Activated T-cell treated with anti-CD3 and anti-CD28 coated beads, Interleukin-2, amount 50 U/mL, for 72 hours (primary cell): Measurements from ENCODE around the gene RPEL1. TPM values are rescaled to one million over a fixed set of nuclear protein-coding genes. Genes with fewer than 3 reads are reported as not detected.
A peak's percentile ranks its signal among the peaks of the same experiment; 100 is the strongest.
"Not testable (repeated sequence)": the region's sequence is repeated elsewhere in the genome, so short reads cannot be mapped to it uniquely, and the experiment has no call there.

Source experiments
- ATAC-seq, 2 donors: fragments of 150-1000 bp; cut with Tn5 transposase; replicated peaks in 1 of 2; 2 replicates each; pipeline ENCODE4 v1.10.0; 2021; ENCODE audit warnings: moderate library complexity in 2 of 2, mild to moderate bottlenecking in 1 of 2
- DNase-seq, 2 donors: peaks; one replicate each; pipeline ENCODE4 v3.0.0; 2021 to 2022; ENCODE audit warnings: mixed read lengths in 1 of 2
- H3K27ac Mint-ChIP-seq: one replicate; pipeline ENCODE4 v1.8.0; 2022; ENCODE audit warnings: mild to moderate bottlenecking, moderate library complexity, mixed read lengths
- H3K27me3 Mint-ChIP-seq: one replicate; pipeline ENCODE4 v1.8.0; 2022; ENCODE audit warnings: low read depth, mixed read lengths
- H3K36me3 Mint-ChIP-seq, 2 donors: one replicate each; pipeline ENCODE4 v1.8.0; 2022; ENCODE audit warnings: mixed read lengths in 2 of 2, mild to moderate bottlenecking in 1 of 2; ENCODE audit not compliant: insufficient read depth in 2 of 2
- H3K4me1 Mint-ChIP-seq: one replicate; pipeline ENCODE4 v1.8.0; 2022; ENCODE audit warnings: low read depth, mixed read lengths
- H3K4me3 Mint-ChIP-seq, 2 donors: one replicate each; pipeline ENCODE4 v1.8.0; 2022; ENCODE audit warnings: mild to moderate bottlenecking in 2 of 2, mixed read lengths in 2 of 2, moderate library complexity in 2 of 2
- H3K9me3 Mint-ChIP-seq, 2 donors: one replicate each; pipeline ENCODE4 v1.8.0; 2022; ENCODE audit warnings: mixed read lengths in 2 of 2
- total RNA-seq, 2 donors: library from RNA; stranded (reverse); gene quantifications; one replicate each; pipeline ENCODE4 v1.2.3, GENCODE V29; 2022

Gene RPEL1
- total RNA-seq: under 1 TPM in 1 of 2 donors, not detected in 1; 0.12 TPM

DNA sequence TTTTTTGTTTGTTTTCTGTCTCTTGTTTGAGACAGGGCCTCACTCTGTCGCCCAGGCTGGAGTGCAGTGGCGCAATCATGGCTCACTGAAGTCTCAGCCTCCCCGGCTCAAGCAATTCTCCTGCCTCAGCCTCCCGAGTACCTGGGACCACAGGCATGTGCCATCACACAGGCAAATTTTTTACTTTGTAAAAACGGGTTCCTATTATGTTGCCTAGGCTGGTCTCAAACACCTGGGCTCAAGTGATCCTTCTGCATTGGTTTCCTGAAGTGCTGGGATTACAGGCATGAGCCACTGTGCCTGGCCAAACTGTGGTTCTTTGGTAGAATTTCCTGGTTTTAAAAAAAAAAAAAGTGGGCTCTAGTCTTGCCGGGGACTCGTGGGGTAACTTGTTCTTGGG, at the start of gene RPEL1:
RPEL1 (plus strand) TSS at position 301 of the 400 bp plus-strand sequence. CDS start 110 bp downstream, outside the sequence.
- not testable (repeated sequence) for H3K4me3 Mint-ChIP-seq, DNase-seq, ATAC-seq, H3K27me3 Mint-ChIP-seq, H3K36me3 Mint-ChIP-seq, H3K9me3 Mint-ChIP-seq, H3K4me1 Mint-ChIP-seq, H3K27ac Mint-ChIP-seq

DNA sequence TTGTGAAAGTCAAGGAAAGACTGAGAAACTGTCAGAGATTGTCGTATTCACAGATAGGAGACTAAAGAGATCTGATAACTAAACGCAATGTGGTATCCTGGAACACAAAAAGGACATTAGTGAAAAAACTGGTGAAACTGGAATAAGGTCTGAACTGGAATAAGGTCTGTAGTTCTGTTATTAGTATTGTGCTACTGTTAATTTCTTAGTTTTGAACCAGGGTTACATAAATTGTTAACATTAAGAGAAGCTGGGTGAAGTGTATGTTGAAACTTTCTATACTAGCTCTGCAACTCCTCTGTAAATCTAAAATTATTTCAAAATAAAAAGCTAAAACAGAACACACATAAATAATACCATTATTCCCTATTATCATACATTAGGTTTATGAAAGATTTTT, 49.2 kb upstream of the RPEL1 start:
- ATAC-seq: no peak
- peaks cover 4 to 5% of the 10 kb centered on the region in 2 donors for H3K36me3 Mint-ChIP-seq
- H3K4me3 Mint-ChIP-seq: peak overlapping the region in 1 of 2 donors; percentile 3
- peak overlapping the region; percentile 36 for H3K27ac Mint-ChIP-seq
- H3K4me1 Mint-ChIP-seq: peaks cover 34% of the 10 kb centered on the region
- peaks cover 10% of the 10 kb centered on the region for H3K27me3 Mint-ChIP-seq
- DNase-seq: no peak
- H3K9me3 Mint-ChIP-seq: no peaks in the 10 kb centered on the region

DNA sequence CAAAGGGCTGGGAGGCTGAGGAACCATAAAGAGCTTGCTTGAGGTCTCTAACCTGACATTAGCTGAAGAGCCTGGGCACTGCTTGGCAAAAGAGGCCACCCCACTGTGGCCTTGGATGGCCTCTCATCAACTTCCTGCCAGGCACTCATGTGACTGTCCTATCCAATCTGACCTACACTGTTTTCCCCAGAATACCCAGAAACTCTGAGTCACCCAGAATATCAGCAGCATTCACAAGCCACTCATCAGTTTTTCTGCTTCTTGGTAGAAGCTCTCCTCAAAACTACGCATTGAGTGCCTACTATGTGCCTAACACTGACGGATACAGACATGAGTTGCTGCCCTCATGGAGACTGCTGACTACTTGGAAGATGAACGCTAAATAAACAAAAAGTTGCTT, 48.5 kb upstream of the RPEL1 start:
- H3K36me3 Mint-ChIP-seq: peaks cover 0 to 5% of the 10 kb centered on the region in 2 donors
- DNase-seq: peak; percentile 41 to 49
- H3K27ac Mint-ChIP-seq: peak overlapping the region; percentile 56
- ATAC-seq: peak; percentile 51 to 69
- peaks cover 10% of the 10 kb centered on the region for H3K27me3 Mint-ChIP-seq
- peak overlapping the region; percentile 61 to 76 for H3K4me3 Mint-ChIP-seq
- peaks cover 27% of the 10 kb centered on the region for H3K4me1 Mint-ChIP-seq
- H3K9me3 Mint-ChIP-seq: no peaks in the 10 kb centered on the region

DNA sequence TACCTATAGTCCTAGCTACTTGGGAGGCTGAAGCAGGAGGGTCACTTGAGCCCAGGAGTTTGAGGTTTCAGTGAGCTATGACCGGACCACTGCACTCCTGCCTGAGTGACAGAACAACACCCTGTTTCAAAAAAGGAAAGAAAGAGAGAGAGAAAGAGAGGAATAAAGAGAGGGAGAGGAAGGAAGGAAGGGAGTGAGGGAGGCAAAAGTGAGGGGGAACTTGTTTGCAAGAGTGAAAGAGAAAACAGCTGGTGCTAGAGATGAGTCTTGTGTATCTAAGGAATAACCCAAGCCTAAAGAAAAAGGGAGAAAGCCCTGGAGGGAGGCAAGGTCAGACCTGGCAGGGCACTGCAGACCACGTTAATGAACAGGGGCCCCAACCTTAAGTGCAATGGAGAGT, 47.8 kb upstream of the RPEL1 start:
- DNase-seq: no peak
- no peak for ATAC-seq
- Mint-ChIP-seq H3K4me1 (peaks cover 26% of the 10 kb centered on the region), H3K4me3 (peak overlapping the region in 1 of 2 donors; percentile 3), H3K9me3 (no peaks in the 10 kb centered on the region), H3K36me3 (peaks cover 0 to 2% of the 10 kb centered on the region in 2 donors), H3K27me3 (peaks cover 10% of the 10 kb centered on the region), H3K27ac (peak overlapping the region; percentile 16)

DNA sequence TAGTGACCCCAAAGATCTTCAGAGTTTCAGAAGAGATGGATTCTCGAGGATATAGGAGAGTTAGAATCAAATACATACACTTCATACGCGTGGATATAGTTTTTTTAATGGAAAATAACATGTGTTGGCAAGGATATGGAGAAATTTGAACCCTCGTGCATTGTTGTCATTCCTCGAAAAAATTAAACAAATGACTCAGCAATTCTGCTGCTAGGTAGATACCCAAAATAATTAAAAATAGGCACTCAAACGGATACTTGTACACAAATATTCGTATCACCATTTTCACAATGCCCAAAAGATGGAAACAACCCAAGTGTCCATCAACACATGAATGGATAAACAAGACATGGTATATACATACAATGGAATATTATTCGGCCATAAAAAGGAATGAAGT, 47.0 kb upstream of the RPEL1 start:
- no peak overlapping the region for H3K27ac Mint-ChIP-seq
- H3K4me1 Mint-ChIP-seq: peaks cover 21% of the 10 kb centered on the region
- H3K9me3 Mint-ChIP-seq: no peaks in the 10 kb centered on the region
- H3K27me3 Mint-ChIP-seq: peaks cover 7% of the 10 kb centered on the region
- peaks cover 0 to 2% of the 10 kb centered on the region in 2 donors for H3K36me3 Mint-ChIP-seq
- no peak for DNase-seq
- no peak for ATAC-seq
- H3K4me3 Mint-ChIP-seq: no peak overlapping the region

DNA sequence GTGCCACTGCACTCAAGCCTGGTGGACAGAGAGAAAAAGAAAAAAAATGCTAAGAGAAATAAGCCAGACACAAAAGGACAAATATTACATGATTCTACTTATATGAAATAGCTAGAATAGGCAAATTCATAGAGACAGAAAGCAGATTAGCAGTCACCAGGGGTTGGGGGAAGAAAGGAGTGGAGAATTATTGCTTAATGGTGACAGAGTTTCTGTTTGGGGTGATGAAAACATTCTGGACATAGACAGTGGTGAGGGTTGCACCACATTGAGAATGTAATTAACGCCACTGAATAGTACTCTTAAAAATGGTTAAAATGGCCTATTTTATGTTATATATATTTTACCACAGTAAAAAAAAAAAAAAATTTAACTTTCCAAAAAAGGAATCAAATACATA, 46.2 kb upstream of the RPEL1 start:
- H3K4me3 Mint-ChIP-seq: no peak overlapping the region
- no peaks in the 10 kb centered on the region for H3K27me3 Mint-ChIP-seq
- DNase-seq: no peak
- H3K9me3 Mint-ChIP-seq: no peaks in the 10 kb centered on the region
- peaks cover 21% of the 10 kb centered on the region for H3K4me1 Mint-ChIP-seq
- peaks cover 0 to 2% of the 10 kb centered on the region in 2 donors for H3K36me3 Mint-ChIP-seq
- ATAC-seq: no peak
- H3K27ac Mint-ChIP-seq: no peak overlapping the region

DNA sequence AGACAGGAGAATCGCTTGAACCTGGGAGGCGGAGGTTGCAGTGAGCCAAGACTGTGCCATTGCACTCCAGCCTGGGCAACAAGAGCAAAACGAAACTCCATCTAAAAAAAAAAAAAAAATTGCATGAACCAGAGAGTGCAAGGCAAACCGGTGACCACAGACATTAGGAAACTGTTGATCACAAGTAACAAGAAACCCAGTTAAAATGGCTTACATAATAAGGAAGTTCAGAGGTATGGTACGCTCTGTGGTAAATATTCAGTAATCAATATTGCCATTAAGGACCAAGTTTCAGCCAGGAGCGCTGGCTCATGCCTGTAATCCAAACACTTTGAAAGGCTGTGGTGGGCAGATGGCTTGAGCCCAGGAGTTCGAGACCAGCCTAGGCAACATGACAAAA, 43.4 kb upstream of the RPEL1 start:
- no peaks in the 10 kb centered on the region for H3K36me3 Mint-ChIP-seq
- H3K9me3 Mint-ChIP-seq: no peaks in the 10 kb centered on the region
- peaks cover 11% of the 10 kb centered on the region for H3K27me3 Mint-ChIP-seq
- ATAC-seq (no peak), DNase-seq (no peak)
- no peak overlapping the region for H3K27ac Mint-ChIP-seq
- H3K4me3 Mint-ChIP-seq: no peak overlapping the region
- H3K4me1 Mint-ChIP-seq: peaks cover 9% of the 10 kb centered on the region

GRCh38 chr10:103203466-103203865, 42.2 kb upstream of the RPEL1 start:
- H3K4me1 Mint-ChIP-seq: no peaks in the 10 kb centered on the region
- H3K27me3 Mint-ChIP-seq: peaks cover 11% of the 10 kb centered on the region
- no peak overlapping the region for H3K27ac Mint-ChIP-seq
- no peaks in the 10 kb centered on the region for H3K36me3 Mint-ChIP-seq
- no peak for DNase-seq
- H3K9me3 Mint-ChIP-seq: no peaks in the 10 kb centered on the region
- ATAC-seq: no peak
- H3K4me3 Mint-ChIP-seq: no peak overlapping the region

DNA sequence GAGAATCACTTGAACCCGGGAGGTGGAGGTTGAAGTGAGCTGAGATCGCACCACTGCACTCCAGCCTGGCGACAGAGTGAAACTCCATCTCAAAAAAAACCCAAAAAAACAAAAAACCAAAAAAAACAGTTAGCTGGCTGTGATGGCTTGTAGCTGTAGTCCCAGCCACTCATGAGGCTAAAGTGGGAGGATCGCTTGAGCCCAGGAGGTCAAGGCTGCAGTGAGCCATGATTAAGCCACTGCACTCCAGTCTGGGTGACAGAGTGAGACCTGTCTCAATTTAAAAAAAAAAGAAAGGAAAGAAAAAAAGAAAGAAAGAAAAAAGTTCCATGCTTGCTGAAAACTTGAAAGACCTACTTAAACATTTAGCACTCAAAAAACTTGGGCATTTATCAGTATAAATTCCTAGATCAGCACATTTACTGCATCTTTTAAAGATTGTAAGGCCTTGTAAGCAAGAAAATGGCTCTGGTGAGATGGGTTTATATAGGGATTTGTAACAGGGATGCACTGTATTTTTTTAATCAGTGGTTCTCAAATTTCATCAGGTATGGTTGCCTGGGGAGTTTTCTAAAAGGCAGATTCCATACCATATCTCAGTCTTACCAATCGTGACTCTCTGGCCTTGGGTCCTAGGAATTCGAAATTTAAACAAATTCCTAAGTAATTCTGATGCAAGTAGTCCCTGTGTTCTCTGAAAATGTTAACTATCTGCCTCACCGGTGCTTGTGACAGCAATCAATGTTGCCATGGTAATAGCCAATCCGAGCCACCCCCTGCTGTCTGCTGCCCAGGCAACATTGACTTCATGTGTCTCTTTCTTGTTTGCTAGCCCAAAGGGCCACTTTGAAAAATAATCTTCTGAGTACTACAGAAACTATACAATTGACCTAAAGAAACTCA, 41.1 kb upstream of the RPEL1 start:
- ATAC-seq: no peak
- Mint-ChIP-seq H3K27me3 (peaks cover 11% of the 10 kb centered on the region), H3K36me3 (no peaks in the 10 kb centered on the region), H3K9me3 (no peaks in the 10 kb centered on the region), H3K4me3 (no peak overlapping the region), H3K4me1 (no peaks in the 10 kb centered on the region), H3K27ac (no peak overlapping the region)
- DNase-seq: no peak

DNA sequence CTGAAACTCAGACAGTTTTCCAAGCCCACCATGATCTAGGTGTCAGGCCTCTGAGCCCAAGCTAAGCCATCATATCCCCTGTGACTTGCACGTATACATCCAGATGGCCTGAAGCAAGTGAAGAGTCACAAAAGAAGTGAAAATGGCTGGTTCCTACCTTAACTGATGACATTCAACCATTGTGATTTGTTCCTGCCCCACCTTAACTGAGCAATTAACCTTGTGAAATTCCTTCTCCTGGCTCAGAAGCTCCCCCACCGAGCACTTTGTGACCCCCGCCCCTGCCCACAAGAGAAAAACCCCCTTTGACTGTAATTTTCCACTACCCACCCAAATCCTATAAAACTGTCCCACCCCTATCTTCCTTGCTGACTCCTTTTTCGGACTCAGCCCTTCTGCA, 40.3 kb upstream of the RPEL1 start:
- not testable (repeated sequence) for H3K27ac Mint-ChIP-seq, H3K4me1 Mint-ChIP-seq
- H3K27me3 Mint-ChIP-seq: peaks cover 11% of the 10 kb centered on the region

DNA sequence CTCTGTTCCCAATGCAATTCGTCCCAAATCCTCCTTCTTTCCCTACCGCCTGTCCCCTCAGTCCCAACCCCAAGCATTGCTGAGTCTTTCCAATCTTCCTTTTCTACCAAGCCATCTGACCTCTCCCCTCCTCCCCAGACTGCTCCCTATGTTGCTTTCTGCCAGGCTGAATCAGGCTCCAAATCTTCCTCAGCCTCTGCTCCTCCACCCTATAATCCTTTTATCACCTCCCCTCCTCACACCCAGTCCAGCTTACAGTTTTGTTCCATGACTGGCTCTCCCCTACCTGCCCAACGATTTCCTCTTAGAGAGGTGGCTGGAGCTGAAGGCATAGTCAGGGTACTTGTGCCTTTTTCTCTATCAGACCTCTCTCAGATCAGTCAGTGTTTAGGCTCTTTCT, 39.0 kb upstream of the RPEL1 start:
- not testable (repeated sequence) for DNase-seq, H3K4me3 Mint-ChIP-seq, H3K9me3 Mint-ChIP-seq, ATAC-seq, H3K36me3 Mint-ChIP-seq, H3K4me1 Mint-ChIP-seq, H3K27ac Mint-ChIP-seq
- peaks cover 11% of the 10 kb centered on the region for H3K27me3 Mint-ChIP-seq

More for the DNA sequence above, 40.3 kb upstream of the RPEL1 start:
- not testable (repeated sequence) for ATAC-seq, H3K9me3 Mint-ChIP-seq, DNase-seq, H3K4me3 Mint-ChIP-seq, H3K36me3 Mint-ChIP-seq

DNA sequence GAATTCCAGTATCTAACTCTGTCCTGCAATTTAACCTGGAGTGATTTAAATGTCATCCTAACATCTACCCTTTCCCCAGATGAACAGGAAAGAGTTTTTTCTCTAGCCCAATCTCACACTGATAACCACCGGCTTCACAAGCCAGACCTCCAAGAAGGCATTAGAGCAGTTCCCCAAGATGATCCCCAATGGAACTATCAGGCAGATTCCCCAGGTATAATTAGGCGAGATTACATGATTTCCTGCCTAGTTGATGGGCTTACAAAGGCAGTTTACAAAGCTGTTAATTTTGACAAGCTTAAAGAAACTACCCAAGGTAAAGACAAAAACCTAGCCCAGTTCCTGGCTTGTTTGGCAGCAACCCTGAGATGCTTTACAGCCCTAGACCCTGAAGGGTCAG, 38.5 kb upstream of the RPEL1 start:
- Mint-ChIP-seq H3K36me3 (peaks cover 1 to 3% of the 10 kb centered on the region in 2 donors), H3K27me3 (peaks cover 11% of the 10 kb centered on the region), H3K9me3 (peaks cover 0 to 2% of the 10 kb centered on the region in 2 donors), H3K4me1 (no peaks in the 10 kb centered on the region), H3K27ac (no peak overlapping the region), H3K4me3 (no peak overlapping the region)
- DNase-seq (no peak), ATAC-seq (no peak)

DNA sequence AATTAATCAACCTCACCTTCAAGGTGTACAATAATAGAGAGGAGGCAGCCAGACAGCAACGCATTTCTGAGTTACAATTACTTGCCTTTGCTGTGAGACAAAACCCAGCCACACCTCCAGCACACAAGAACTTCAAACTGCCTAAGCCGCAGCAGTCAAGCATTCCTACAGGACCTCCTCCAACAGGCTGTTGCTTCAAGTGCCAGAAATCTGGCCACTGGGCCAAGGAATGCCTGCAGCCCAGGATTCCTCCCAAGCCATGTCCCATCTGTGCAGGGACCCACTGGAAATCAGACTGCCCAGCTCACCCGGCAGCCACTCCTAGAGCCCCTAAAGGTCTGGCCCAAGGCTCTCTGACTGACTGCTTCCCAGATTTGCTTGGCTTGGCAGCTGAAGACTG, 38.0 kb upstream of the RPEL1 start:
- peaks cover 11% of the 10 kb centered on the region for H3K27me3 Mint-ChIP-seq
- not testable (repeated sequence) for ATAC-seq, H3K4me1 Mint-ChIP-seq, H3K36me3 Mint-ChIP-seq, H3K27ac Mint-ChIP-seq, H3K4me3 Mint-ChIP-seq, H3K9me3 Mint-ChIP-seq, DNase-seq

- H3K4me3 Mint-ChIP-seq, ATAC-seq, H3K4me1 Mint-ChIP-seq, H3K36me3 Mint-ChIP-seq, H3K9me3 Mint-ChIP-seq, DNase-seq, H3K27ac Mint-ChIP-seq: not testable (repeated sequence)
- H3K27me3 Mint-ChIP-seq: peaks cover 11% of the 10 kb centered on the region
These were observed 35.4 kb upstream of the RPEL1 start for GRCh38 chr10:103210262-103210661.
